Measurements from ENCODE around the gene LIN7A.

Gene LIN7A

GRCh38 chr12:80895240-80895639 lies 42.5 kb downstream of the LIN7A start:
- H3K27me3 ChIP-seq (ENCODE audit: insufficient read depth, low read depth), result no peaks in the 10 kb centered on the region
- no peaks in the 10 kb centered on the region for H4K20me1 ChIP-seq (ENCODE audit: insufficient read depth)
- H3K4me3 ChIP-seq (IDR thresholded peaks at IDR 0.05; ENCODE audit: insufficient read depth, low read depth, low read length), result no peak overlapping the region
- H3K79me2 ChIP-seq (ENCODE audit: insufficient read depth, low read depth), result no peaks in the 10 kb centered on the region
- H3K4me1 ChIP-seq (ENCODE audit: low read depth, poor library complexity, severe bottlenecking), result peaks cover 16% of the 10 kb centered on the region
- no peak overlapping the region for H2AFZ ChIP-seq (ENCODE audit: low read depth)
- TF ChIP-seq CTCF (conservative IDR thresholded peaks at IDR 0.05; ENCODE audit: low read depth, low read length), result no peak
- no peaks in the 10 kb centered on the region for H3K36me3 ChIP-seq (ENCODE audit: insufficient read depth)
- H3K27ac ChIP-seq, result no peak overlapping the region
- no peak overlapping the region for H3K9ac ChIP-seq
- no peak overlapping the region for H3K4me2 ChIP-seq

GRCh38 chr12:80894179-80894578 lies 43.6 kb downstream of the LIN7A start:
- Histone ChIP-seq H3K4me1 (ENCODE audit: low read depth, poor library complexity, severe bottlenecking) (peaks cover 16% of the 10 kb centered on the region), H3K4me2 (no peak overlapping the region), H2AFZ (ENCODE audit: low read depth) (no peak overlapping the region), H3K27me3 (ENCODE audit: insufficient read depth, low read depth) (no peaks in the 10 kb centered on the region), H4K20me1 (ENCODE audit: insufficient read depth) (no peaks in the 10 kb centered on the region), H3K27ac (no peak overlapping the region), H3K79me2 (ENCODE audit: insufficient read depth, low read depth) (no peaks in the 10 kb centered on the region), H3K9ac (no peak overlapping the region), H3K4me3 (IDR thresholded peaks at IDR 0.05; ENCODE audit: insufficient read depth, low read depth, low read length) (no peak overlapping the region), H3K36me3 (ENCODE audit: insufficient read depth) (no peaks in the 10 kb centered on the region)
- TF ChIP-seq CTCF (conservative IDR thresholded peaks at IDR 0.05; ENCODE audit: low read depth, low read length), result no peak

- H3K36me3 ChIP-seq (ENCODE audit: insufficient read depth), result no peaks in the 10 kb centered on the region
- no peak overlapping the region for H3K4me3 ChIP-seq (IDR thresholded peaks at IDR 0.05; ENCODE audit: insufficient read depth, low read depth, low read length)
- no peak overlapping the region for H2AFZ ChIP-seq (ENCODE audit: low read depth)
- H3K9ac ChIP-seq, result no peak overlapping the region
- no peak overlapping the region for H3K27ac ChIP-seq
- H3K79me2 ChIP-seq (ENCODE audit: insufficient read depth, low read depth), result no peaks in the 10 kb centered on the region
- no peaks in the 10 kb centered on the region for H4K20me1 ChIP-seq (ENCODE audit: insufficient read depth)
- H3K4me1 ChIP-seq (ENCODE audit: low read depth, poor library complexity, severe bottlenecking), result peaks cover 16% of the 10 kb centered on the region
- H3K27me3 ChIP-seq (ENCODE audit: insufficient read depth, low read depth), result no peaks in the 10 kb centered on the region
- no peak overlapping the region; the same call in 1 of the 2 replicates for H3K4me2 ChIP-seq
- TF ChIP-seq CTCF (conservative IDR thresholded peaks at IDR 0.05; ENCODE audit: low read depth, low read length), result no peak
These were observed 44.9 kb downstream of the LIN7A start for GRCh38 chr12:80892597-80893445.

GRCh38 chr12:80884651-80885050 lies 53.1 kb downstream of the LIN7A start:
- H3K4me3 ChIP-seq (IDR thresholded peaks at IDR 0.05; ENCODE audit: insufficient read depth, low read depth, low read length), result no peak overlapping the region

More at GRCh38 chr12:80884651-80885050, 53.1 kb downstream of the LIN7A start:
- no peak for TF ChIP-seq CTCF (conservative IDR thresholded peaks at IDR 0.05; ENCODE audit: low read depth, low read length)
- no peak overlapping the region for H3K27ac ChIP-seq
- H3K4me2 ChIP-seq, result no peak overlapping the region
- H2AFZ ChIP-seq (ENCODE audit: low read depth), result no peak overlapping the region
- no peaks in the 10 kb centered on the region for H4K20me1 ChIP-seq (ENCODE audit: insufficient read depth)
- H3K9ac ChIP-seq, result no peak overlapping the region
- H3K36me3 ChIP-seq (ENCODE audit: insufficient read depth), result no peaks in the 10 kb centered on the region
- no peaks in the 10 kb centered on the region for H3K4me1 ChIP-seq (ENCODE audit: low read depth, poor library complexity, severe bottlenecking)
- H3K79me2 ChIP-seq (ENCODE audit: insufficient read depth, low read depth), result no peaks in the 10 kb centered on the region
- no peaks in the 10 kb centered on the region for H3K27me3 ChIP-seq (ENCODE audit: insufficient read depth, low read depth)
